ENCODE results near the gene PRND. TPM values are rescaled to one million over a fixed set of nuclear protein-coding genes. Genes with fewer than 3 reads are reported as not detected.

The PRND gene
- total RNA-seq, 1 experiment from 2014 or later: not detected

DNA sequence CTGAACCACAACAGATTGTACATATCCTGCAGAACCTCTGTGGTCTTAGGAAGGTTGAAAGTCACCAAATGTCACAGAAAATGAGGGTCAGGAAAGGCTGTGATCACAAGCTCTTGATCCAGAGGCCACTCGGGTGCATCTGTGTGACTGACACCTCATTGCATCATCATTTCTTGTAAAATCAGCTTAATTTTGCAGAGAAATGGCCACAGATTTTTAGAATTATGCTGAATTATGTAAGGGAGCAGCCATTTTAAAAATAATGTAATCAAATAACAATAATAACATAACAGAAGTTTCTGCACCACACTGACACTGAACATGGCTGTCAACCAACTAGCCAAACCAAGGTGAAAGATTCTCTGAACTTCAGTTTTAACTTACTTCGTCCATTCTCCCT is 32.5 kb upstream of the PRND start:
- Histone ChIP-seq H3K9me2 (replicated peaks; ENCODE audit: low read length) (no peaks in the 10 kb centered on the region), H3K9me3 (ENCODE audit: low read length) (no peaks in the 10 kb centered on the region), H2AFZ (ENCODE audit: low read length) (no peak overlapping the region), H3K27ac (ENCODE audit: low read length) (no peak overlapping the region), H3K9ac (ENCODE audit: low read length) (no peak overlapping the region), H3K4me1 (ENCODE audit: insufficient read depth, low read length) (peaks cover 69% of the 10 kb centered on the region), H3K27me3 (ENCODE audit: low read length) (no peaks in the 10 kb centered on the region), H3K4me3 (ENCODE audit: low read length) (peak overlapping the region; percentile 76; the same call in 1 of the 2 replicates), H3K4me2 (ENCODE audit: low read length) (peak overlapping the region; percentile 95), H3K36me3 (ENCODE audit: low read depth, low read length) (peaks cover 32% of the 10 kb centered on the region; the same call in 1 of the 2 replicates), H3F3A (ENCODE audit: low read length, unreplicated experiment) (peaks cover 5% of the 10 kb centered on the region), H4K20me1 (ENCODE audit: low read length) (peaks cover 69% of the 10 kb centered on the region), H3K79me2 (ENCODE audit: low read length) (peaks cover 75% of the 10 kb centered on the region)
- ChIA-PET CTCF (no interaction called here), POLR2A (ENCODE audit: unreplicated experiment) (no interaction called here)
- no TSS peak for BruUV-seq (replicated peaks)
- intact Hi-C loops (cut with micrococcal nuclease): no loop called here
- TF ChIP-seq EZH2phosphoT487 (IDR thresholded peaks at IDR 0.05; ENCODE audit: borderline replicate concordance, low read length): no peak
- TF ChIP-seq, protein P1, sequence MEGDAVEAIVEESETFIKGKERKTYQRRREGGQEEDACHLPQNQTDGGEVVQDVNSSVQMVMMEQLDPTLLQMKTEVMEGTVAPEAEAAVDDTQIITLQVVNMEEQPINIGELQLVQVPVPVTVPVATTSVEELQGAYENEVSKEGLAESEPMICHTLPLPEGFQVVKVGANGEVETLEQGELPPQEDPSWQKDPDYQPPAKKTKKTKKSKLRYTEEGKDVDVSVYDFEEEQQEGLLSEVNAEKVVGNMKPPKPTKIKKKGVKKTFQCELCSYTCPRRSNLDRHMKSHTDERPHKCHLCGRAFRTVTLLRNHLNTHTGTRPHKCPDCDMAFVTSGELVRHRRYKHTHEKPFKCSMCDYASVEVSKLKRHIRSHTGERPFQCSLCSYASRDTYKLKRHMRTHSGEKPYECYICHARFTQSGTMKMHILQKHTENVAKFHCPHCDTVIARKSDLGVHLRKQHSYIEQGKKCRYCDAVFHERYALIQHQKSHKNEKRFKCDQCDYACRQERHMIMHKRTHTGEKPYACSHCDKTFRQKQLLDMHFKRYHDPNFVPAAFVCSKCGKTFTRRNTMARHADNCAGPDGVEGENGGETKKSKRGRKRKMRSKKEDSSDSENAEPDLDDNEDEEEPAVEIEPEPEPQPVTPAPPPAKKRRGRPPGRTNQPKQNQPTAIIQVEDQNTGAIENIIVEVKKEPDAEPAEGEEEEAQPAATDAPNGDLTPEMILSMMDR (conservative IDR thresholded peaks at IDR 0.05; ENCODE audit: low read depth, low read length): no peak
- no peak for TF ChIP-seq EZH2 (IDR thresholded peaks at IDR 0.05; ENCODE audit: low read length, unreplicated experiment)
- ATAC-seq (no peak), DNase-seq (no peak)

DNA sequence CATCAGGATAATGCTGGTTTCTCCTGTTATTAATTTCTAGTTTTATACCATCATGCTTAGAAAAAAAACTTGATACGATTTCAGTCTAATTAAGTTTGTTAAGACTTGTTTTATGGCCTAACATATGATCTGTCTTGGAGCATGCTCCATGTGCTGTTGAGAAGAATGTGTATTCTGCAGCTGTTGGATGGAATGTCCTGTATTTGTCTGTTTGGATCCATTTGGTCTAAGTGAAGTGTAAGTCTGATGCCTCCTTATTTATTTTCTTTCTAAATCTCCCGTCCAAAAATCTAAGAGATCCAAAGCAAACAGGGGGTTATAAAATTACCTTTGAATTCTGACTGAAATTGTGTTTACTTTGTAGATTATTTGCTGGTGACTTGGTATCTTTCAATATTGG is 30.0 kb upstream of the PRND start:
- H3K79me2 ChIP-seq (ENCODE audit: low read length): peaks cover 97% of the 10 kb centered on the region
- ChIA-PET CTCF (no interaction called here), POLR2A (ENCODE audit: unreplicated experiment) (no interaction called here)
- peaks cover 47% of the 10 kb centered on the region for H3K36me3 ChIP-seq (ENCODE audit: low read depth, low read length)
- no peak overlapping the region for H2AFZ ChIP-seq (ENCODE audit: low read length)
- peak overlapping the region; percentile 12; the same call in 1 of the 2 replicates for H3K4me3 ChIP-seq (ENCODE audit: low read length)
- BruUV-seq (replicated peaks): no TSS peak
- H3K4me2 ChIP-seq (ENCODE audit: low read length): peak overlapping the region; percentile 95
- DNase-seq (peak; percentile 47), ATAC-seq (peak; percentile 56)
- peaks cover 52% of the 10 kb centered on the region for H3K4me1 ChIP-seq (ENCODE audit: insufficient read depth, low read length)
- H3K9me2 ChIP-seq (replicated peaks; ENCODE audit: low read length): no peaks in the 10 kb centered on the region
- H3F3A ChIP-seq (ENCODE audit: low read length, unreplicated experiment): no peaks in the 10 kb centered on the region
- H3K27me3 ChIP-seq (ENCODE audit: low read length): no peaks in the 10 kb centered on the region
- no peak overlapping the region for H3K9ac ChIP-seq (ENCODE audit: low read length)
- H4K20me1 ChIP-seq (ENCODE audit: low read length): peaks cover 90% of the 10 kb centered on the region
- TF ChIP-seq EZH2phosphoT487 (IDR thresholded peaks at IDR 0.05; ENCODE audit: borderline replicate concordance, low read length): no peak
- TF ChIP-seq, protein P1 (conservative IDR thresholded peaks at IDR 0.05; ENCODE audit: low read depth, low read length): no peak
- intact Hi-C loops (cut with micrococcal nuclease): no loop called here
- no peak overlapping the region for H3K27ac ChIP-seq (ENCODE audit: low read length)
- no peaks in the 10 kb centered on the region for H3K9me3 ChIP-seq (ENCODE audit: low read length)

DNA sequence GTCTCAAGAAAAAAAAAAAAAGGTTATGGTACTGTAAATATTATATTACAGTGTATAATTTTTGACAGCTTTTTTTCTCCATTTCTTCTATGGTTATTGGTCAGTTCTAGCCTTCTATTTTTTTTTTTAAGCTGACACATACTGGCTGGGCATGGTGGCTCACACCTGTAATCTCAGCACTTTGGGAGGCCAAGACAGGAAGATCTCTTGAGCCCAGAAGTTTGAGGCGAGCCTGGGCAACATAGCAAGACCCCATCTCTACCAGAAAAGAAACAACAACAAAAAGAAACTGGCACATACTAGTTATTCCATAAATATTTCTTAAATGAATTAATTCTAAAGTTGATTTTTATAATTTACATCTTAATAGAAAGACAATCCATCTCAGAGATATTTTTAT is 27.6 kb upstream of the PRND start:
- ATAC-seq (no peak), DNase-seq (no peak)
- Histone ChIP-seq H3K9me3 (ENCODE audit: low read length) (no peaks in the 10 kb centered on the region), H3K36me3 (ENCODE audit: low read depth, low read length) (peaks cover 53% of the 10 kb centered on the region), H3K27ac (ENCODE audit: low read length) (no peak overlapping the region), H3K9ac (ENCODE audit: low read length) (no peak overlapping the region), H3K4me3 (ENCODE audit: low read length) (no peak overlapping the region), H3K4me1 (ENCODE audit: insufficient read depth, low read length) (peaks cover 33% of the 10 kb centered on the region), H3K27me3 (ENCODE audit: low read length) (no peaks in the 10 kb centered on the region), H3F3A (ENCODE audit: low read length, unreplicated experiment) (no peaks in the 10 kb centered on the region), H4K20me1 (ENCODE audit: low read length) (peaks cover 91% of the 10 kb centered on the region), H2AFZ (ENCODE audit: low read length) (no peak overlapping the region), H3K4me2 (ENCODE audit: low read length) (no peak overlapping the region), H3K9me2 (replicated peaks; ENCODE audit: low read length) (no peaks in the 10 kb centered on the region), H3K79me2 (ENCODE audit: low read length) (peaks cover 100% of the 10 kb centered on the region)
- ChIA-PET CTCF (no interaction called here), POLR2A (ENCODE audit: unreplicated experiment) (no interaction called here)
- intact Hi-C loops (cut with micrococcal nuclease): no loop called here
- TF ChIP-seq, protein P1 (conservative IDR thresholded peaks at IDR 0.05; ENCODE audit: low read depth, low read length): no peak
- no peak for TF ChIP-seq EZH2 (IDR thresholded peaks at IDR 0.05; ENCODE audit: low read length, unreplicated experiment)
- TF ChIP-seq EZH2phosphoT487 (IDR thresholded peaks at IDR 0.05; ENCODE audit: borderline replicate concordance, low read length): no peak
- no TSS peak for BruUV-seq (replicated peaks)

All from PC-3 (cell line).